Neural progenitor cell (in vitro differentiated cells): ENCODE results near the gene CD200.

Source experiments
- EZH2 ChIP-seq: fragments of 200-600 bp; sonication (generic); IDR thresholded peaks from 2 replicates; pipeline ENCODE4 v1.6.1; 2017; ENCODE audit warnings: antibody characterized with exemption, mild to moderate bottlenecking, moderate library complexity
- EZH2phosphoT487 ChIP-seq: fragments of 200-600 bp; sonication (generic); IDR thresholded peaks from 2 replicates; pipeline ENCODE4 v1.6.1; 2017; ENCODE audit warnings: antibody characterized with exemption
- TF ChIP-seq, protein P1 (sequence below): fragments of 200-600 bp; sonication (generic); IDR thresholded peaks from 2 replicates; pipeline ENCODE4 v1.5.1; 2017; ENCODE audit warnings: antibody characterized with exemption, mild to moderate bottlenecking

DNA sequence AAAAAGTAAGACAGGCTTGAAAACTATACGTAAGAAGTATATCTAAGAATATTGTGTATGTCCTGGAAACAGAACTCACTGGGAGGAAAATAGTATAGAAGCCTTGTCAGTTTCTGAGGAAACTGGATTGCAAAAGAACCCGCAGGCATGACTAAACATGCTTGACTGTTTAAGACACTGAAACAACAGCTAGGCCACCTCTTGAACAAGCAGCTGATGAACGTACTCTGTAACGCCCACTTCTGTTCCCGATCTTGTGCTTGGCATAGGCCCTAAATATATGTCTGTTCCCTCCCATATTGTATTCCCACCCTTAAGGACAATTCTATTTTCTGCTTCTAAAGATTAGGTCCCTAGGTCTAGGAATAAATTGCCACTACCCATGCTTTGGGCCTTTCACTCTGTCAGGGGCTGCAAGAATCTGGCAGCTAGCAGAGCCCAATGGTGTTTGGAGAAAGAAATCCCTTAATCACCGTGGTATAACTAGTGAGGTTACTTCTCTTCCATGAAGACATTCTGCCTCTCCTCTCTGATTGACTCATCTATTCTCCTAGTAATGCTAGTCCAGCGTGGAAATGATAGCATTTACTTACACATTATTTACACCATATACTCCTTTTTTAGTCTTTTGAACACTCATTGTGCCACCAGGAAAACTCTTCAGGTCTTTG, 46.2 kb downstream of the CD200 start:
- no peak for TF ChIP-seq EZH2
- TF ChIP-seq, protein P1, sequence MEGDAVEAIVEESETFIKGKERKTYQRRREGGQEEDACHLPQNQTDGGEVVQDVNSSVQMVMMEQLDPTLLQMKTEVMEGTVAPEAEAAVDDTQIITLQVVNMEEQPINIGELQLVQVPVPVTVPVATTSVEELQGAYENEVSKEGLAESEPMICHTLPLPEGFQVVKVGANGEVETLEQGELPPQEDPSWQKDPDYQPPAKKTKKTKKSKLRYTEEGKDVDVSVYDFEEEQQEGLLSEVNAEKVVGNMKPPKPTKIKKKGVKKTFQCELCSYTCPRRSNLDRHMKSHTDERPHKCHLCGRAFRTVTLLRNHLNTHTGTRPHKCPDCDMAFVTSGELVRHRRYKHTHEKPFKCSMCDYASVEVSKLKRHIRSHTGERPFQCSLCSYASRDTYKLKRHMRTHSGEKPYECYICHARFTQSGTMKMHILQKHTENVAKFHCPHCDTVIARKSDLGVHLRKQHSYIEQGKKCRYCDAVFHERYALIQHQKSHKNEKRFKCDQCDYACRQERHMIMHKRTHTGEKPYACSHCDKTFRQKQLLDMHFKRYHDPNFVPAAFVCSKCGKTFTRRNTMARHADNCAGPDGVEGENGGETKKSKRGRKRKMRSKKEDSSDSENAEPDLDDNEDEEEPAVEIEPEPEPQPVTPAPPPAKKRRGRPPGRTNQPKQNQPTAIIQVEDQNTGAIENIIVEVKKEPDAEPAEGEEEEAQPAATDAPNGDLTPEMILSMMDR, result no peak
- TF ChIP-seq EZH2phosphoT487, result no peak
